Lower leg skin (tissue), 3 donors: ENCODE measurements around the gene CDKL5.

ENCODE experiments used
- POLR2A ChIP-seq, 2 donors: fragments of 450-650 bp; IDR thresholded peaks; one replicate each; pipeline ENCODE4 v1.6.1; 2016 to 2017; ENCODE audit warnings: antibody characterized with exemption in 2 of 2, mild to moderate bottlenecking in 1 of 2, moderate library complexity in 1 of 2
- TF ChIP-seq, protein P1 (sequence below), 3 donors: fragments of 450-650 bp; IDR thresholded peaks; one replicate each; pipeline ENCODE4 v1.5.1; 2016; ENCODE audit warnings: antibody characterized with exemption in 3 of 3, mild to moderate bottlenecking in 3 of 3, moderate library complexity in 2 of 3

GRCh38 chrX:18434896-18435295 lies 9.5 kb downstream of the CDKL5 start:
- TF ChIP-seq, protein P1, sequence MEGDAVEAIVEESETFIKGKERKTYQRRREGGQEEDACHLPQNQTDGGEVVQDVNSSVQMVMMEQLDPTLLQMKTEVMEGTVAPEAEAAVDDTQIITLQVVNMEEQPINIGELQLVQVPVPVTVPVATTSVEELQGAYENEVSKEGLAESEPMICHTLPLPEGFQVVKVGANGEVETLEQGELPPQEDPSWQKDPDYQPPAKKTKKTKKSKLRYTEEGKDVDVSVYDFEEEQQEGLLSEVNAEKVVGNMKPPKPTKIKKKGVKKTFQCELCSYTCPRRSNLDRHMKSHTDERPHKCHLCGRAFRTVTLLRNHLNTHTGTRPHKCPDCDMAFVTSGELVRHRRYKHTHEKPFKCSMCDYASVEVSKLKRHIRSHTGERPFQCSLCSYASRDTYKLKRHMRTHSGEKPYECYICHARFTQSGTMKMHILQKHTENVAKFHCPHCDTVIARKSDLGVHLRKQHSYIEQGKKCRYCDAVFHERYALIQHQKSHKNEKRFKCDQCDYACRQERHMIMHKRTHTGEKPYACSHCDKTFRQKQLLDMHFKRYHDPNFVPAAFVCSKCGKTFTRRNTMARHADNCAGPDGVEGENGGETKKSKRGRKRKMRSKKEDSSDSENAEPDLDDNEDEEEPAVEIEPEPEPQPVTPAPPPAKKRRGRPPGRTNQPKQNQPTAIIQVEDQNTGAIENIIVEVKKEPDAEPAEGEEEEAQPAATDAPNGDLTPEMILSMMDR (IDR thresholded peaks at IDR 0.05), result no peak
- TF ChIP-seq POLR2A (IDR thresholded peaks at IDR 0.05), result no peak
